GM12878 (cell line): ENCODE data around the gene IGFLR1.

ENCODE experiments used
- EZH2 ChIP-seq: IDR thresholded peaks from 2 replicates; pipeline ENCODE4 v1.6.1; 2012; ENCODE audit warnings: low read depth, mild to moderate bottlenecking, control low read depth, inconsistent platforms, low read length, borderline replicate concordance; ENCODE audit not compliant: control insufficient read depth
- HDAC2 ChIP-seq: fragments of 200-600 bp; sonication (generic); IDR thresholded peaks from 2 replicates; pipeline ENCODE4 v1.6.1; 2017
- PAX5 ChIP-seq: IDR thresholded peaks from 2 replicates; pipeline ENCODE4 v1.6.1; 2011; ENCODE audit warnings: low read depth, low read length, borderline replicate concordance
- POLR2A ChIP-seq: IDR thresholded peaks from 2 replicates; pipeline ENCODE4 v1.6.1; 2011; ENCODE audit warnings: low read depth, mild to moderate bottlenecking, low read length
- POLR2AphosphoS5 ChIP-seq: IDR thresholded peaks from 2 replicates; pipeline ENCODE4 v1.6.1; 2011; ENCODE audit warnings: mild to moderate bottlenecking, low read length, inconsistent platforms
- TF ChIP-seq, protein P1 (sequence below): fragments of 450-650 bp; IDR thresholded peaks from 2 replicates; pipeline ENCODE4 v1.6.1; 2018; ENCODE audit warnings: mild to moderate bottlenecking, low read depth, moderate library complexity; ENCODE audit not compliant: partially characterized antibody
- TF ChIP-seq, protein P2 (sequence below), 3 experiments: IDR thresholded peaks in 2 of 3; conservative IDR thresholded peaks in 1 of 3; 2 replicates each; pipeline ENCODE4 v1.5.1; 2011; ENCODE audit warnings: low read depth in 3 of 3, low read length in 3 of 3, mild to moderate bottlenecking in 3 of 3, control low read depth in 2 of 3, moderate library complexity in 2 of 3, inconsistent platforms in 1 of 3, mixed read lengths in 1 of 3; ENCODE audit not compliant: control insufficient read depth in 2 of 3, insufficient read depth in 1 of 3; ENCODE audit errors: extremely low read depth in 1 of 3
- TF ChIP-seq, protein P3 (sequence below): IDR thresholded peaks from 2 replicates; pipeline ENCODE4 v1.6.1; 2012; ENCODE audit warnings: low read depth, low read length, improper control_type of control experiment
- TF ChIP-seq, protein P4 (sequence below): fragments of 450-650 bp; IDR thresholded peaks from 2 replicates; pipeline ENCODE4 v1.6.1; 2017; ENCODE audit warnings: mild to moderate bottlenecking
- TF ChIP-seq, protein P5 (sequence below): fragments of 450-650 bp; IDR thresholded peaks from 2 replicates; pipeline ENCODE4 v1.6.1; 2017; ENCODE audit warnings: mild to moderate bottlenecking, moderate library complexity
- TF ChIP-seq, protein P6 (sequence below): IDR thresholded peaks from 2 replicates; pipeline ENCODE4 v1.6.1; 2012; ENCODE audit warnings: mild to moderate bottlenecking, low read depth, low read length

DNA sequence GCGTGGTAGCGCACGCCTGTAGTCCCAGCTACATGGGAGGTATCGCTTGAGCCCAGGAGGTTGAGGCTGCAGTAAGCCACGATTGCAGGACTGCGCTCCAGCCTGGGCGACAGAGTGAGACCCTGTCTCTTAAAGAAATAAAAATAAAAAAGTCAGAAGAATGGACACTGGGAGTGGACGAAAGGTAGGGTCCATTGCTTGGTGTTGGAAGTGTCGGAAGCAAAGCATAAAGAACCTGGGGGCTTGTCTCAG is 32.7 kb upstream of the IGFLR1 start:
- TF ChIP-seq, protein P1, sequence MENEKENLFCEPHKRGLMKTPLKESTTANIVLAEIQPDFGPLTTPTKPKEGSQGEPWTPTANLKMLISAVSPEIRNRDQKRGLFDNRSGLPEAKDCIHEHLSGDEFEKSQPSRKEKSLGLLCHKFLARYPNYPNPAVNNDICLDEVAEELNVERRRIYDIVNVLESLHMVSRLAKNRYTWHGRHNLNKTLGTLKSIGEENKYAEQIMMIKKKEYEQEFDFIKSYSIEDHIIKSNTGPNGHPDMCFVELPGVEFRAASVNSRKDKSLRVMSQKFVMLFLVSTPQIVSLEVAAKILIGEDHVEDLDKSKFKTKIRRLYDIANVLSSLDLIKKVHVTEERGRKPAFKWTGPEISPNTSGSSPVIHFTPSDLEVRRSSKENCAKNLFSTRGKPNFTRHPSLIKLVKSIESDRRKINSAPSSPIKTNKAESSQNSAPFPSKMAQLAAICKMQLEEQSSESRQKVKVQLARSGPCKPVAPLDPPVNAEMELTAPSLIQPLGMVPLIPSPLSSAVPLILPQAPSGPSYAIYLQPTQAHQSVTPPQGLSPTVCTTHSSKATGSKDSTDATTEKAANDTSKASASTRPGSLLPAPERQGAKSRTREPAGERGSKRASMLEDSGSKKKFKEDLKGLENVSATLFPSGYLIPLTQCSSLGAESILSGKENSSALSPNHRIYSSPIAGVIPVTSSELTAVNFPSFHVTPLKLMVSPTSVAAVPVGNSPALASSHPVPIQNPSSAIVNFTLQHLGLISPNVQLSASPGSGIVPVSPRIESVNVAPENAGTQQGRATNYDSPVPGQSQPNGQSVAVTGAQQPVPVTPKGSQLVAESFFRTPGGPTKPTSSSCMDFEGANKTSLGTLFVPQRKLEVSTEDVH = no peak
- TF ChIP-seq, protein P2, sequence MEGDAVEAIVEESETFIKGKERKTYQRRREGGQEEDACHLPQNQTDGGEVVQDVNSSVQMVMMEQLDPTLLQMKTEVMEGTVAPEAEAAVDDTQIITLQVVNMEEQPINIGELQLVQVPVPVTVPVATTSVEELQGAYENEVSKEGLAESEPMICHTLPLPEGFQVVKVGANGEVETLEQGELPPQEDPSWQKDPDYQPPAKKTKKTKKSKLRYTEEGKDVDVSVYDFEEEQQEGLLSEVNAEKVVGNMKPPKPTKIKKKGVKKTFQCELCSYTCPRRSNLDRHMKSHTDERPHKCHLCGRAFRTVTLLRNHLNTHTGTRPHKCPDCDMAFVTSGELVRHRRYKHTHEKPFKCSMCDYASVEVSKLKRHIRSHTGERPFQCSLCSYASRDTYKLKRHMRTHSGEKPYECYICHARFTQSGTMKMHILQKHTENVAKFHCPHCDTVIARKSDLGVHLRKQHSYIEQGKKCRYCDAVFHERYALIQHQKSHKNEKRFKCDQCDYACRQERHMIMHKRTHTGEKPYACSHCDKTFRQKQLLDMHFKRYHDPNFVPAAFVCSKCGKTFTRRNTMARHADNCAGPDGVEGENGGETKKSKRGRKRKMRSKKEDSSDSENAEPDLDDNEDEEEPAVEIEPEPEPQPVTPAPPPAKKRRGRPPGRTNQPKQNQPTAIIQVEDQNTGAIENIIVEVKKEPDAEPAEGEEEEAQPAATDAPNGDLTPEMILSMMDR (IDR thresholded peaks at IDR 0.05 in 2 of 3, conservative IDR thresholded peaks at IDR 0.05 in 1 of 3; ENCODE audit: control insufficient read depth in 2 of 3, extremely low read depth in 1 of 3, insufficient read depth in 1 of 3, low read depth in 3 of 3, low read length in 3 of 3) = no peak
- no peak for TF ChIP-seq EZH2
- TF ChIP-seq HDAC2 = no peak
- TF ChIP-seq, protein P3, sequence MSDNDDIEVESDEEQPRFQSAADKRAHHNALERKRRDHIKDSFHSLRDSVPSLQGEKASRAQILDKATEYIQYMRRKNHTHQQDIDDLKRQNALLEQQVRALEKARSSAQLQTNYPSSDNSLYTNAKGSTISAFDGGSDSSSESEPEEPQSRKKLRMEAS = no peak
- TF ChIP-seq PAX5 = no peak
- no peak for TF ChIP-seq POLR2A
- TF ChIP-seq, protein P4, sequence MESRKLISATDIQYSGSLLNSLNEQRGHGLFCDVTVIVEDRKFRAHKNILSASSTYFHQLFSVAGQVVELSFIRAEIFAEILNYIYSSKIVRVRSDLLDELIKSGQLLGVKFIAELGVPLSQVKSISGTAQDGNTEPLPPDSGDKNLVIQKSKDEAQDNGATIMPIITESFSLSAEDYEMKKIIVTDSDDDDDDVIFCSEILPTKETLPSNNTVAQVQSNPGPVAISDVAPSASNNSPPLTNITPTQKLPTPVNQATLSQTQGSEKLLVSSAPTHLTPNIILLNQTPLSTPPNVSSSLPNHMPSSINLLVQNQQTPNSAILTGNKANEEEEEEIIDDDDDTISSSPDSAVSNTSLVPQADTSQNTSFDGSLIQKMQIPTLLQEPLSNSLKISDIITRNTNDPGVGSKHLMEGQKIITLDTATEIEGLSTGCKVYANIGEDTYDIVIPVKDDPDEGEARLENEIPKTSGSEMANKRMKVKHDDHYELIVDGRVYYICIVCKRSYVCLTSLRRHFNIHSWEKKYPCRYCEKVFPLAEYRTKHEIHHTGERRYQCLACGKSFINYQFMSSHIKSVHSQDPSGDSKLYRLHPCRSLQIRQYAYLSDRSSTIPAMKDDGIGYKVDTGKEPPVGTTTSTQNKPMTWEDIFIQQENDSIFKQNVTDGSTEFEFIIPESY = no peak
- TF ChIP-seq, protein P5, sequence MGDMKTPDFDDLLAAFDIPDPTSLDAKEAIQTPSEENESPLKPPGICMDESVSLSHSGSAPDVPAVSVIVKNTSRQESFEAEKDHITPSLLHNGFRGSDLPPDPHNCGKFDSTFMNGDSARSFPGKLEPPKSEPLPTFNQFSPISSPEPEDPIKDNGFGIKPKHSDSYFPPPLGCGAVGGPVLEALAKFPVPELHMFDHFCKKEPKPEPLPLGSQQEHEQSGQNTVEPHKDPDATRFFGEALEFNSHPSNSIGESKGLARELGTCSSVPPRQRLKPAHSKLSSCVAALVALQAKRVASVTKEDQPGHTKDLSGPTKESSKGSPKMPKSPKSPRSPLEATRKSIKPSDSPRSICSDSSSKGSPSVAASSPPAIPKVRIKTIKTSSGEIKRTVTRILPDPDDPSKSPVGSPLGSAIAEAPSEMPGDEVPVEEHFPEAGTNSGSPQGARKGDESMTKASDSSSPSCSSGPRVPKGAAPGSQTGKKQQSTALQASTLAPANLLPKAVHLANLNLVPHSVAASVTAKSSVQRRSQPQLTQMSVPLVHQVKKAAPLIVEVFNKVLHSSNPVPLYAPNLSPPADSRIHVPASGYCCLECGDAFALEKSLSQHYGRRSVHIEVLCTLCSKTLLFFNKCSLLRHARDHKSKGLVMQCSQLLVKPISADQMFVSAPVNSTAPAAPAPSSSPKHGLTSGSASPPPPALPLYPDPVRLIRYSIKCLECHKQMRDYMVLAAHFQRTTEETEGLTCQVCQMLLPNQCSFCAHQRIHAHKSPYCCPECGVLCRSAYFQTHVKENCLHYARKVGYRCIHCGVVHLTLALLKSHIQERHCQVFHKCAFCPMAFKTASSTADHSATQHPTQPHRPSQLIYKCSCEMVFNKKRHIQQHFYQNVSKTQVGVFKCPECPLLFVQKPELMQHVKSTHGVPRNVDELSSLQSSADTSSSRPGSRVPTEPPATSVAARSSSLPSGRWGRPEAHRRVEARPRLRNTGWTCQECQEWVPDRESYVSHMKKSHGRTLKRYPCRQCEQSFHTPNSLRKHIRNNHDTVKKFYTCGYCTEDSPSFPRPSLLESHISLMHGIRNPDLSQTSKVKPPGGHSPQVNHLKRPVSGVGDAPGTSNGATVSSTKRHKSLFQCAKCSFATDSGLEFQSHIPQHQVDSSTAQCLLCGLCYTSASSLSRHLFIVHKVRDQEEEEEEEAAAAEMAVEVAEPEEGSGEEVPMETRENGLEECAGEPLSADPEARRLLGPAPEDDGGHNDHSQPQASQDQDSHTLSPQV = no peak
- no peak for TF ChIP-seq POLR2AphosphoS5
- TF ChIP-seq, protein P6, sequence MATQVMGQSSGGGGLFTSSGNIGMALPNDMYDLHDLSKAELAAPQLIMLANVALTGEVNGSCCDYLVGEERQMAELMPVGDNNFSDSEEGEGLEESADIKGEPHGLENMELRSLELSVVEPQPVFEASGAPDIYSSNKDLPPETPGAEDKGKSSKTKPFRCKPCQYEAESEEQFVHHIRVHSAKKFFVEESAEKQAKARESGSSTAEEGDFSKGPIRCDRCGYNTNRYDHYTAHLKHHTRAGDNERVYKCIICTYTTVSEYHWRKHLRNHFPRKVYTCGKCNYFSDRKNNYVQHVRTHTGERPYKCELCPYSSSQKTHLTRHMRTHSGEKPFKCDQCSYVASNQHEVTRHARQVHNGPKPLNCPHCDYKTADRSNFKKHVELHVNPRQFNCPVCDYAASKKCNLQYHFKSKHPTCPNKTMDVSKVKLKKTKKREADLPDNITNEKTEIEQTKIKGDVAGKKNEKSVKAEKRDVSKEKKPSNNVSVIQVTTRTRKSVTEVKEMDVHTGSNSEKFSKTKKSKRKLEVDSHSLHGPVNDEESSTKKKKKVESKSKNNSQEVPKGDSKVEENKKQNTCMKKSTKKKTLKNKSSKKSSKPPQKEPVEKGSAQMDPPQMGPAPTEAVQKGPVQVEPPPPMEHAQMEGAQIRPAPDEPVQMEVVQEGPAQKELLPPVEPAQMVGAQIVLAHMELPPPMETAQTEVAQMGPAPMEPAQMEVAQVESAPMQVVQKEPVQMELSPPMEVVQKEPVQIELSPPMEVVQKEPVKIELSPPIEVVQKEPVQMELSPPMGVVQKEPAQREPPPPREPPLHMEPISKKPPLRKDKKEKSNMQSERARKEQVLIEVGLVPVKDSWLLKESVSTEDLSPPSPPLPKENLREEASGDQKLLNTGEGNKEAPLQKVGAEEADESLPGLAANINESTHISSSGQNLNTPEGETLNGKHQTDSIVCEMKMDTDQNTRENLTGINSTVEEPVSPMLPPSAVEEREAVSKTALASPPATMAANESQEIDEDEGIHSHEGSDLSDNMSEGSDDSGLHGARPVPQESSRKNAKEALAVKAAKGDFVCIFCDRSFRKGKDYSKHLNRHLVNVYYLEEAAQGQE = no peak
